Measurements from ENCODE around the gene LAS1L. TPM values are rescaled to one million over a fixed set of nuclear protein-coding genes. Genes with fewer than 3 reads are reported as not detected.

The LAS1L gene
- total RNA-seq, 2 experiments from 2014 or later, result 47.4 to 51.6 TPM

GRCh38 chrX:65578346-65578745 is 43.8 kb upstream of the LAS1L start:
- Histone ChIP-seq H3K9me3 (ENCODE audit: control insufficient read depth in 1 of 2, insufficient read depth in 1 of 2, low read length in 2 of 2) (no peaks in the 10 kb centered on the region), H3K27ac (ENCODE audit: low read depth in 1 of 2, low read length in 2 of 2) (no peak overlapping the region), H3K4me3 (ENCODE audit: low read length) (no peak overlapping the region), H3K36me3 (ENCODE audit: insufficient read depth, low read length) (no peaks in the 10 kb centered on the region), H3K27me3 (ENCODE audit: control insufficient read depth in 1 of 2, insufficient read depth in 2 of 2, low read length in 2 of 2) (no peaks in the 10 kb centered on the region), H3K4me1 (ENCODE audit: insufficient read depth, low read length) (peaks cover 6% of the 10 kb centered on the region)
- Mint-ChIP-seq H3K27ac (no peak overlapping the region), H3K27me3 (no peaks in the 10 kb centered on the region), H3K4me3 (no peak overlapping the region), H3K4me1 (ENCODE audit: low read depth) (peaks cover 6% of the 10 kb centered on the region), H3K9me3 (no peaks in the 10 kb centered on the region), H3K36me3 (ENCODE audit: low read depth) (no peaks in the 10 kb centered on the region)
- no peak for ATAC-seq (ENCODE audit: poor library complexity)
- DNase-seq, result no peak
- intact Hi-C loops (cut with DNase I, micrococcal nuclease), result no loop called here
- ChIA-PET POLR2A (no interaction called here), CTCF (no interaction called here)
- no peak for TF ChIP-seq CTCF (IDR thresholded peaks at IDR 0.05)

- CTCF ChIA-PET, result no interaction called here
- no peak for TF ChIP-seq CTCF (IDR thresholded peaks at IDR 0.05)
These were observed 41.6 kb upstream of the LAS1L start for GRCh38 chrX:65576160-65576559.

GRCh38 chrX:65575022-65575421 is 40.4 kb upstream of the LAS1L start:
- intact Hi-C loops (cut with DNase I, micrococcal nuclease), result no loop called here
- H3K9me3 Mint-ChIP-seq, result no peaks in the 10 kb centered on the region

More at GRCh38 chrX:65576160-65576559, 41.6 kb upstream of the LAS1L start:
- Mint-ChIP-seq H3K36me3 (ENCODE audit: low read depth) (no peaks in the 10 kb centered on the region), H3K9me3 (no peaks in the 10 kb centered on the region), H3K4me3 (no peak overlapping the region), H3K27ac (no peak overlapping the region), H3K27me3 (no peaks in the 10 kb centered on the region), H3K4me1 (ENCODE audit: low read depth) (no peaks in the 10 kb centered on the region)
- no peak for ATAC-seq (ENCODE audit: poor library complexity)
- H3K27ac ChIP-seq (ENCODE audit: low read depth in 1 of 2, low read length in 2 of 2), result no peak overlapping the region
- no peaks in the 10 kb centered on the region for H3K36me3 ChIP-seq (ENCODE audit: insufficient read depth, low read length)
- H3K9me3 ChIP-seq (ENCODE audit: control insufficient read depth in 1 of 2, insufficient read depth in 1 of 2, low read length in 2 of 2), result no peaks in the 10 kb centered on the region
- no peaks in the 10 kb centered on the region for H3K27me3 ChIP-seq (ENCODE audit: control insufficient read depth in 1 of 2, insufficient read depth in 2 of 2, low read length in 2 of 2)
- intact Hi-C loops (cut with DNase I, micrococcal nuclease), result no loop called here
- H3K4me3 ChIP-seq (ENCODE audit: low read length), result no peak overlapping the region
- POLR2A ChIA-PET, result no interaction called here
- no peaks in the 10 kb centered on the region for H3K4me1 ChIP-seq (ENCODE audit: insufficient read depth, low read length)
- no peak for DNase-seq

More at GRCh38 chrX:65575022-65575421, 40.4 kb upstream of the LAS1L start:
- DNase-seq, result no peak
- no peak for ATAC-seq (ENCODE audit: poor library complexity)
- Mint-ChIP-seq H3K27ac (no peak overlapping the region), H3K4me1 (ENCODE audit: low read depth) (no peaks in the 10 kb centered on the region), H3K4me3 (no peak overlapping the region), H3K36me3 (ENCODE audit: low read depth) (no peaks in the 10 kb centered on the region), H3K27me3 (no peaks in the 10 kb centered on the region)
- Histone ChIP-seq H3K4me1 (ENCODE audit: insufficient read depth, low read length) (no peaks in the 10 kb centered on the region), H3K27me3 (ENCODE audit: control insufficient read depth in 1 of 2, insufficient read depth in 2 of 2, low read length in 2 of 2) (no peaks in the 10 kb centered on the region), H3K4me3 (ENCODE audit: low read length) (no peak overlapping the region), H3K36me3 (ENCODE audit: insufficient read depth, low read length) (no peaks in the 10 kb centered on the region), H3K9me3 (ENCODE audit: control insufficient read depth in 1 of 2, insufficient read depth in 1 of 2, low read length in 2 of 2) (no peaks in the 10 kb centered on the region), H3K27ac (ENCODE audit: low read depth in 1 of 2, low read length in 2 of 2) (no peak overlapping the region)
- TF ChIP-seq CTCF (IDR thresholded peaks at IDR 0.05), result no peak
- ChIA-PET POLR2A (no interaction called here), CTCF (no interaction called here)
